ENCODE measurements around the gene PILRB. TPM values are rescaled to one million over a fixed set of nuclear protein-coding genes. Genes with fewer than 3 reads are reported as not detected.

Gene PILRB
- polyA plus RNA-seq, 3 donors = 1.7 to 62.6 (median 2.2) TPM

GRCh38 chr7:100397315-100398081 lies 39.6 kb downstream of the PILRB start:
- H3K27me3 Mint-ChIP-seq (ENCODE audit: low read depth in 3 of 3) = peaks cover 0 to 4% (median 2%) of the 10 kb centered on the region in 3 donors
- Histone ChIP-seq H2AFZ (ENCODE audit: insufficient read depth, low read depth, low read length, poor library complexity, severe bottlenecking) (no peak overlapping the region), H3K27ac (ENCODE audit: low read depth in 1 of 2, low read length in 2 of 2) (peak overlapping the region; percentile 66 to 86), H3K9ac (ENCODE audit: insufficient read depth, low read length, poor library complexity, severe bottlenecking) (no peak overlapping the region), H3K4me1 (ENCODE audit: control insufficient read depth in 1 of 2, insufficient read depth in 2 of 2, low read length in 2 of 2) (peaks cover 56 to 71% of the 10 kb centered on the region in 2 donors), H3K27me3 (ENCODE audit: control insufficient read depth in 2 of 2, insufficient read depth in 2 of 2, low read length in 2 of 2) (no peaks in the 10 kb centered on the region), H3K79me2 (ENCODE audit: insufficient read depth, low read length) (peaks cover 35% of the 10 kb centered on the region), H3K9me3 (replicated peaks in 1 of 2; ENCODE audit: control insufficient read depth in 1 of 2, insufficient read depth in 1 of 2, low read length in 2 of 2) (peaks cover 0 to 3% of the 10 kb centered on the region in 2 donors), H3K36me3 (replicated peaks in 1 of 2; ENCODE audit: control insufficient read depth in 1 of 2, insufficient read depth in 2 of 2, low read length in 2 of 2) (peaks cover 45 to 73% of the 10 kb centered on the region in 2 donors), H3K4me3 (replicated peaks in 1 of 3; ENCODE audit: low read depth in 2 of 3, low read length in 3 of 3) (peak overlapping the region in 1 of 3 experiments; percentile 51), H4K20me1 (ENCODE audit: insufficient read depth, low read length) (peaks cover 41% of the 10 kb centered on the region), H3K4me2 (replicated peaks; ENCODE audit: extremely low read depth, low read length, poor library complexity, severe bottlenecking) (peak overlapping the region; percentile 71)
- peaks cover 0 to 3% (median 0%) of the 10 kb centered on the region in 7 donors for H3K9me3 Mint-ChIP-seq
- DNase-seq = no peak
- peaks cover 63 to 68% of the 10 kb centered on the region in 2 donors for H3K36me3 Mint-ChIP-seq
- no peak for TF ChIP-seq CTCF (IDR thresholded peaks at IDR 0.05)
- WGBS (ENCODE audit: insufficient coverage) = 46% methylated on average over 8 of the region's 13 CpGs
- peak overlapping the region; percentile 43 to 75 for H3K4me3 Mint-ChIP-seq
- H3K27ac Mint-ChIP-seq = peak overlapping the region; percentile 95 to 98 (median 98)
- peaks cover 70% of the 10 kb centered on the region for H3K4me1 Mint-ChIP-seq
- intact Hi-C loops (cut with micrococcal nuclease) = no loop called here

- no peak for DNase-seq
- H3K27ac Mint-ChIP-seq = peak overlapping the region; percentile 27 to 98 (median 84)
- Histone ChIP-seq H3K36me3 (replicated peaks in 1 of 2; ENCODE audit: control insufficient read depth in 1 of 2, insufficient read depth in 2 of 2, low read length in 2 of 2) (peaks cover 45 to 74% of the 10 kb centered on the region in 2 donors), H3K4me1 (ENCODE audit: control insufficient read depth in 1 of 2, insufficient read depth in 2 of 2, low read length in 2 of 2) (peaks cover 50 to 67% of the 10 kb centered on the region in 2 donors), H4K20me1 (ENCODE audit: insufficient read depth, low read length) (peaks cover 38% of the 10 kb centered on the region), H3K9me3 (replicated peaks in 1 of 2; ENCODE audit: control insufficient read depth in 1 of 2, insufficient read depth in 1 of 2, low read length in 2 of 2) (peaks cover 0 to 3% of the 10 kb centered on the region in 2 donors), H3K79me2 (ENCODE audit: insufficient read depth, low read length) (peaks cover 28% of the 10 kb centered on the region), H2AFZ (ENCODE audit: insufficient read depth, low read depth, low read length, poor library complexity, severe bottlenecking) (no peak overlapping the region), H3K4me3 (replicated peaks in 1 of 3; ENCODE audit: low read depth in 2 of 3, low read length in 3 of 3) (peak overlapping the region in 1 of 3 experiments; percentile 51), H3K27me3 (ENCODE audit: control insufficient read depth in 2 of 2, insufficient read depth in 2 of 2, low read length in 2 of 2) (no peaks in the 10 kb centered on the region), H3K27ac (ENCODE audit: low read depth in 1 of 2, low read length in 2 of 2) (peak overlapping the region in 1 of 2 donors; percentile 86), H3K4me2 (replicated peaks; ENCODE audit: extremely low read depth, low read length, poor library complexity, severe bottlenecking) (peak overlapping the region; percentile 8), H3K9ac (ENCODE audit: insufficient read depth, low read length, poor library complexity, severe bottlenecking) (no peak overlapping the region)
- no peak for TF ChIP-seq CTCF (IDR thresholded peaks at IDR 0.05)
- peaks cover 0 to 3% (median 0%) of the 10 kb centered on the region in 7 donors for H3K9me3 Mint-ChIP-seq
- 64% methylated on average over 2 of the region's 2 CpGs for WGBS (ENCODE audit: insufficient coverage)
- H3K27me3 Mint-ChIP-seq (ENCODE audit: low read depth in 3 of 3) = peaks cover 0 to 4% (median 2%) of the 10 kb centered on the region in 3 donors
- peak overlapping the region in 1 of 2 donors; percentile 58 for H3K4me3 Mint-ChIP-seq
- H3K4me1 Mint-ChIP-seq = peaks cover 70% of the 10 kb centered on the region
- H3K36me3 Mint-ChIP-seq = peaks cover 66 to 71% of the 10 kb centered on the region in 2 donors
- intact Hi-C loops (cut with micrococcal nuclease) = no loop called here
Observed at GRCh38 chr7:100398239-100398638, 40.3 kb downstream of the PILRB start.
